Hematopoietic multipotent progenitor cell (in vitro differentiated cells): ENCODE results near the gene DNAH8. TPM values are rescaled to one million over a fixed set of nuclear protein-coding genes. Genes with fewer than 3 reads are reported as not detected.

Experiments used
- DNase-seq, 3 donors: peaks; one replicate each; pipeline ENCODE4 v3.0.0-alpha.2; 2011 to 2015; ENCODE audit warnings: low read depth in 2 of 3, low spot score in 2 of 3
- total RNA-seq: library from RNA; depleted of rRNA; stranded (reverse); fragments of >200 nt; gene quantifications from one replicate; pipeline ENCODE4 v1.2.3, GENCODE V29; 2012

The DNAH8 gene
- total RNA-seq, 1 donor = not detected

DNA sequence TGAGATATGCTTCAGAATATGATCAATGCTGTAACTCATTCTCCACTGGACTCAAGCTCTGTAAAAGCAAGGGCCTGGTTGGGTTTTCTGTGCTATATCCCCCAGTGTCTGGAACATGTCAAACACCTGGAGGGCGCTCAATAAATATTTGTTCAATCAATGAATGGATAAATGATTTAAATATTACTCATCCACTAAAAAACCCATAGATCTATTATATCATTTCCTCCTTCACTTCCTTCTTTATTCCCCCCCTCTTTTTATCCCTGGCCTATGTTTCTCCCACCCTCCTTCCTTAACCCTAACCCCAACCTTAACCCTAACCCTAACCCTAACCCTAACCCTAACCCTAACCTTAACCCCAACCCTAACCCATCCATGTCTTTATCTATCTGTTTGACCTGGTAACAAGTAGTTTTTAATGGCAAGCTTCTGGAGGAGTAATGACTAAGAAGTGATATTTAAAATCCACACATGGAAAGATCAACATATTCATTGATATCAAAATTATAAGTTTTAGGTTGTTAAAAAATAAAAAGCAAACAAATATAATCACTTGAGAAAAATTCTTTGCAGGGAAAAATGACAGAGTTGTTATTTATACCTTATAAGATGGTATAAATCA lies 229.7 kb downstream of the DNAH8 start:
- no peak for DNase-seq

DNA sequence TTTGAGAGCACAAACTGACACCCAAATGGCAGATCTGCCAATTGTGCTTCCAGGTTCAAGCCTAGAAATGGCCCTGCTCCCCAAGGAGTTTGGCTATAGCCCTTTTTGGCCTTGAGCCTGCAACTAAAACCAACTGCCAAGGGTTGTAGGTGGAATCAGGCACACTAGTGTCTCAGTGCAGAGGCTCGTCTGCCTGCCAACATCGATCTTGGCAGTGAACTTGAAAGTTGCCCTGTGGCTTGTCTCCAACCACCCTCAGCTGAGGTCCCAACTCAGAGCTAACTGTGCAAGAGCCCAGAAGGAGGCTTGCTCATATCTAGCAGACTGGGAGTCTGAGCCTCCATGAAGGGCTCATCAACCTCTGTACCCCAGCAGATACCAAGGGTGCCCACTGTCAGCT lies 240.8 kb downstream of the DNAH8 start:
- DNase-seq = no peak

DNA sequence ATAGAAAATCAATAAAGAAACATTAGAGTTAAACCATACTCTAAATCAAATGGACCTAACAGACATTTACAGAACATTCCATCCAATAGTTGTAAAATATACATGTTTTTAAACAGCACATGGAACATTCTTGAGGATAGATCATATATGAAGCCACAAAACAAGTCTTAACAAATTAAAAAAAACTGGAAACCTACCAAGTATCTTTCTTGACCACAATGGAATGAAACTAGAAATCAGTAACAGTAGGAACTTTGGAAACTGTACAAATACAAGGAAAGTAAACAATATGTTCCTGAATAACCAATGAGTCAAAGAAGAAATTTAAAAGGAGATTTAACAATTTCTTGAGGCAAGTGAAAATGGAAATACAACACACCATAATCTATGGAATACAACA lies 242.3 kb downstream of the DNAH8 start:
- DNase-seq = no peak

DNA sequence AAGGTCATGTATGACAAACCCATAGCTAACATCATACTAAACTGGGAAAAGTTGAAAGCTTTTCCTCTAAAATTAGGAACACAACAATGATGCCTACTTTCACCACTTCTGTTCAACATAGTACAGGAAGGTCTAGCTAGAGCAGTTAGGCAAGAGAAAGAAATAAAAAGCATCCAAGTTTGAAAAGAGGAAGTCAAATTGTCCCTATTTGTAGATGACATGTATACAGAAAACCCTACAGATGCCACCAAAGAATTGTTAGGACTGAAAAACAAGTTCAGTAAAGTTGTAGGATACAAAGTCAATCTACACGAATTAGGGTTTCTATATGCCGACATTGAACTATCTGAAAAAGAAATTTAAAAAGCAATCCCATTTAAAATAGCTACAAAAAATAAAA lies 244.0 kb downstream of the DNAH8 start:
- DNase-seq = peak in 1 of 3 donors; percentile 4

DNA sequence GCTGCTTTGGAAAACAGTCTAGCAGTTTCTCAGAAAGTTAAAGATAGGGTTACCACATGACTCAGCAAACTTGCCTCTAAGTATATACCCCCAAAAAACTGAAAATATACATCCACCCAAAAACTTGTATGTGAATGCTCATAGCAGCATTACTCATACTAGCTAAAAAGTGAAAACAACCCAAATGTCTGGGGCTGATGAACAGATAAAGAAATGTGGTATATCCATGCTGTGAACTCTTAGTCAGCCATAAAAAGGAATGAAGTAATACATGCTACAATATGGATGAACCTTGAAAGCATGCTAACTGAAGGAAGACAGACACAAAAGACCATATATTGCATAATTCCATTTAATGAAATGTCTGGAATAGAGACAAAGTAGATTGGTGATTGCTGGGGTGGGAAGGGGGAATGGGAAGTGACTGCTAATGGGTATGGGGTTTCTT lies 253.6 kb downstream of the DNAH8 start:
- DNase-seq = no peak

DNA sequence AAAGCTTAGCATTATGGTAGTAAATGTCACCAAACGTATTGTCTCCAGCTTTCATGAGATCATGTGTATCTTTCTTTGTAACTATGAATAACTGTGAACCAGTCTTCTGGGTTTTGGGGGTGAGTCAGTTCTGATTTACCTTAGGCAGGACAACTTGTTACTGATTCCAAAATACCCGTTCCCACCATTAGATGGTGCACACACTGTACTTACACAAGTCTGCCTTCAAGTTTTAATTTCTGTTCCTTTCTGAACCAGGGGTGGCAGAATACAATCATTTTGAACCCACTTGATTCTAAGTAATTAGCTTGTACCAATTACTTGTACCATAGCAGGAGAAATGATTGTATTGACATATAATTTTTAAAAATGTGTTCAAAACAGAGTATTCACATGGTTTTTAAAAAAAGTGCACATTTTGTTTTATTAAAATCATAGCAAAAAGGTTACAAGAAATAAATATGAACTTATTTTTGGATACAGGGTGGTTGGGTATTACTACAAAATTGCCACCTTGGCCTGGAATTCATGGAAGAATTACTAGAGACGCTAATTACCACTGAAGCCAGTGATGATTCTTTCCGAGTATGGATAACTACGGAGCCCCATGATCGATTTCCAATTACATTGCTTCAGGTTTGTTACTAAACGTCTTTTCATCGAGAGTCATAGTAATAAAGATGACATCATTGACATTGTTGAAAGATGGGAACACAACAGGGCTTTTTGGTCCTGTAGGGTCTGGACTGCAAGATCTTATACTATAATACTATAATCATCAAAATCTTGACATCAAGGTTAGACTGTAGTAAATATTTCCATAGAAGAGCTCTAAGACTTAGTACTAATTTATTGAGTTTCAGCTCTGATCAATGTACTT lies 258.3 kb downstream of the DNAH8 start:
- DNase-seq = peak in 2 of 3 donors; percentile 62 to 73

DNA sequence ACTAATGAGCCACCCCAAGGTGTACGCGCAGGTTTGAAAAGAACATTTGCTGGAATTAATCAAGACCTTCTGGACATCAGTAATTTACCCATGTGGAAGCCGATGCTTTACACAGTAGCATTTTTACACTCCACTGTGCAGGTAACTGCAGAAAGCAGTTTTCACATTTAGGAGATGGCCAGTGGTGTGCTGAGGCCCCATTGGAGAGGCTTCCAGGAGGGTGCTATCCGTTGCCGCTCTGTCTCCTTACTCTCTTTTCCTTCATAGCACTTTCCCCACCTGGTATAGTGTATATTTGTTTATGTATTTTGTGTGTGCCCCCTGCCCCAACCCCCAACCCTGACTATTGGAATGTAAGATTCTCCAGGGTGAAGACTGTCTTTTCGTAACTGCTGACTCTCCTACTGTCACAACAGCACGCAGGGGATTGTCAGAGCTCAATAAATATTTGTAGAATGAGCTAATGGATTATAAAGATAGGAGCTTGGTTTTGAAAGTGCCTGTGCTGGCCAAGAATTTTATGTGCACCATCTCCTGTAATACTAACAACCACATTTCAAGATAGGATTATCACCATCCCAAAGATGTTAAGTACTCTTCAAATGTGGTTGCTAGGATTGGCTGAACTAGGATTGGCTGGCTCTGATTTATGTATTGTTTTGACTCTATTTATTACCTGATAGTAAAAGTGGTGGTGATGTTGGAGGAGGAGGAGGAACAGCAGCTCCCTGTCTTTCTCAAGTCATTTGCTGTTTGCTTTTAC lies 259.5 kb downstream of the DNAH8 start:
- DNase-seq = no peak

DNA sequence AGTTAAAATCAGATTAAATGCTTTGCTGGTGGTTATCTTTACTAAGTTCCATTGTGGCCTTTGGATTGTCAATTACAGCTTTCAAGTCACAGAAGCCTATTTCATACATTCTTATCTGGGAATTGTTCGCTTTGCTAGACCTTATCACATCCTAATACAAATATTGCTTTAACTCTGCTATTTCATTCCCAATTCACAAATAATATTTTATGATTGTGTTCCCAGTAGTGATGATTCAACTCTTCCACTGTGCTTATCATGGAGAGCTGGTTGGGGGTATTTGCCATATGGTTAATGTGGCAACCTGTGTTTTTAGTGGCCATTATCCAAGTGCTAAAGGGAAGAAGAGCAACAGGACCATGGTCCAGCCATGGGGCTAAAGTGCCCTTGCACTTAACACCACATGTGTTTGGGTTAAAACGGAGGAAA lies 260.5 kb downstream of the DNAH8 start:
- no peak for DNase-seq

DNA sequence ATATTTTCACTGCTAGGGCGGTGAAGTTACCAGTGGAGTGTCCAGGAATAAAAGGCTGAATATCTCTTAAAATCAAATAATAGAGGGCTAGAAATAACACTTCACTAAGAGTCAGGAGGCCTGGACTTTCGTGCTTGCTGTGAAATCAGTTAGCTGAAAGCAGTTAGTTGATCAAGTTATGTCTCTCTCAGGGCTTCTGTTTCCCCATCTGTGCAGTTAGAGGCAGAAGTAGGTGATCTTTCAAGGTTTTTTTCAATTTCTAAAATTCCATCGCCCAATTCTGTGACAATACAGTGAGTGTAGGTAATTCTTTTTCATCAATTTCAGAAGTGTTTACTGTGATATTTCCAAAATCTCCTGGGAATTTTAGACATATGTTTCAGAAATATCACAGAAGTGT lies 260.9 kb downstream of the DNAH8 start:
- DNase-seq = no peak

DNA sequence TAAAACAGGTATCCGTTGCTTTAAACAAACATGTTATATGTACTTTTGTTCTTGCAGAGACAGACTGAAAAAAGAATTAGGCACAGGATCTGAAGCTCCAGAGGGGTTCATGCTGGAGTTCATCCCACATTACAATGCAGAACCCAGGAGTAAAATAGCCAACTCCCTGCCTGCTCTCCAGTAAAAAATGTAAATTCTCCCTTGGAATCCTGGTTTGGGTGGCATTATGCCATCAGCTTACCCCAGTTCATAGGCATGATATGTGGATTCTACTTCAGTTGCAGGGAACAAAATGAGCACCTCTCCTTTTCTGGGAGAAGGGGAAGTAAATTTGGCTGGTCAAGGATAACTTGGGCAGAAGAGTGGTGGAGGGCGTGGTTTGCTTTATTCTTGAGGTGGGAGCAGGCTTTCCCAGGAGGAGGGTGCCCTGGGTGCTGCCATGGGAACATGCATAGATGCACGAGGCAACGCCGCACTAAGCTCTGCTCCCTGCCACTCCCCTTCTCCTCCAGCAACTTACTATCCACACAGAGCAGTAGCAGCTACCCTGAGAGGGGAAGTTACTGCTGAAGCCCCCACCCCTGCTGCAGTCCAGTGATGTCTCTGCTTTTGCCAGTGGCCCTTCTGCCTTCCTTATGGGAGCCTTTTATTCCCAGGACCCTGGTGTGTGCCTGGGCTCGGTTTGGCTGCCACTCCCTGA lies 261.8 kb downstream of the DNAH8 start:
- DNase-seq = no peak

DNA sequence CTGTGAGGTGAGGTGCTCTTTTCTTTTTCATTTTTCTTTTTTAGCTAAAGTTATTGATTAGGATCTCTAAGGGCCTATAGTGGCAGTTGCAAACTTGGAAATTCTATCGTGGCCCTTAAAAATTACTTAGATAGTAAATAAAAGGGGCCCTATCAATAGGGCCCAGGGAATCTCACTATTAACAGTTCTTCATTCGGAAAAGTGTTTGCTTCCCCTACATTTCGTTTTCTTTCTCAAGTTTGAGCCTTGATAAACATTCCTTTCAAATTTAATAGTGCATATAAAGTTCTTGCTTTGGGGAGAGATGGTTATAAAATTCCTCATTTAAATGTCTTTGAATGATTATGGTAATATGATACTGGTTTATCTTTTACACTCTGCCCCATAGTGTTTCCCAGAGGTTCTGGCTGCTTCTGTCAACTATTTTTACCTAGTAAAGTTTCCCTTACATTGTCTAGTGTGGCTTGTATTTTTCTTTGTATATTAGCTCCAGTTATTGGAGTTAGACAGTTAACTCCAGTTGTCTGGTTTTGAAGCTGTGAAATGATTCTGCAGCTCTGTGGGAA lies 263.1 kb downstream of the DNAH8 start:
- no peak for DNase-seq

DNA sequence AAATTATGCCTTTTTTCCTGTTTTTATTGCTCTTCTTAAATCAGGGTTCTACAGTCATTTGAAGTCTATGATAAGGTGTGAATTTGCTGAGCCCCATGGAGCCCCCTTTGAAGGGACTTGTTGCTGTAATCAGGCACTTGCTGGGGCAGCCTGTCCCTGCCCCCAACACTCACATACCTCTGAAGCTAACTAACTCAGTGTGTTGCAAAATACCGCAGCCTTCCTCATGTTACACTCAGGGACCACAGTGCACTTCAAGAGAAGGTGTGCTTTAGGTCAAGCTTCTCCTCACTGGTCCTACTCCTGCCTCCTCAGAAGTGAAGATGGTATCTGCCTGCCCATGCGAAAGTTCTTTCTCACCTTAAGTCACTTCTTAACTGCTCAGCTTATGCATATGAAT lies 267.4 kb downstream of the DNAH8 start:
- no peak for DNase-seq

DNA sequence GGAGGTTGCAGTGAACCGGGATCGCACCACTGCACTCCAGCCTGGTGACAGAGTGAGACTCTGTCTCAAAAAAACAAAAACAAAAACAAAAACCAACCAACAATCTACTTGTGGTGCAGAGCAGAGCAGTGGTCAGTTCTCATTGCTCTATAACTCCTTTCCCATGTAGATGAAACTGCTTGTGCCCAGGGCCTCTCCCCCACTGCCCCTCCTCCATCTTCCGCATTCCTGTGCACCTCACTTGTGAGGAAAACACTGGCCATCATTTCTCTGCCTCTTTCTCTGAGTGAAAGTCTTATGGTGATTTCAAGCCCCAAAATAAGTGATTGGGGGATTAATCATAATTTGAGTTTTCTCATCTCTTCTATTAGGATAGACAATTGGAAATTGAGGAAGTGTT lies 269.6 kb downstream of the DNAH8 start:
- no peak for DNase-seq

DNA sequence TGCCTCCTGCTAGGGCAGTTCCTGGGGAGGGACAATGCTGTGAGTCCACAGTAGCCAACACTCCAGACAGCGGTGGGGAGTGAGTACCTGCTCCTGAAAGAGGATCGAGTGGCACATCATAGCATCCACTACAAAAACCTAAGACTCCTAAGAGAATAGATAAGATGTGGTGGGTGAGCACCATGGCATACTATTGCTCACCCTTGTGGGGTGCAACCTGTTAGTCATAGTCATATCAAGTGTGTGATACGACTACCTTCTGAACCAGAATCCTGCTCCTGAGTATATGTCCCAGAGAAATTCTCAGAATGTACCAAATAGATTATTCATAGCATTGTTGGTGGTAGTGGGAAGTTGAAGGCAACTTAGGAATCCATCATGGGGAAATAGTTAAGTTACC lies 270.7 kb downstream of the DNAH8 start:
- no peak for DNase-seq

DNA sequence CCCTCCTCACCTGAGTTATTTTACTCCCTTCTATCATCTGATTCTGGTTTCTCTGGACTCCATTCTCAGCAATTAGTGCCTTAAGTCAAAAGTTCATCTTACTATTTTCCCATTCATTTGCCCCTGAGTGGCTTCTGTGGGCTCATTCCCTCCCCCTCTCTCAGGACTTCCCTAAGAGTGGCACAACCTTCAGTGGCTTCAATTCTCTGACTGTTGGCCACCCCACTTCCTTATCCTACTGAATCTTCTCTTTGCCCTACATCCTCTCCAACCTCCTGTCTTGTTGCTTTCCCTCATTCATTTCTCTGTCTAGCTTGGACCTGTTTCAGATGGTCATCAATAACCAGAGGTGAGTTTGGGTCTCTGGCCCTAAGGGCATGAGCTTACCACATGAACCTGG lies 272.4 kb downstream of the DNAH8 start:
- DNase-seq = no peak

DNA sequence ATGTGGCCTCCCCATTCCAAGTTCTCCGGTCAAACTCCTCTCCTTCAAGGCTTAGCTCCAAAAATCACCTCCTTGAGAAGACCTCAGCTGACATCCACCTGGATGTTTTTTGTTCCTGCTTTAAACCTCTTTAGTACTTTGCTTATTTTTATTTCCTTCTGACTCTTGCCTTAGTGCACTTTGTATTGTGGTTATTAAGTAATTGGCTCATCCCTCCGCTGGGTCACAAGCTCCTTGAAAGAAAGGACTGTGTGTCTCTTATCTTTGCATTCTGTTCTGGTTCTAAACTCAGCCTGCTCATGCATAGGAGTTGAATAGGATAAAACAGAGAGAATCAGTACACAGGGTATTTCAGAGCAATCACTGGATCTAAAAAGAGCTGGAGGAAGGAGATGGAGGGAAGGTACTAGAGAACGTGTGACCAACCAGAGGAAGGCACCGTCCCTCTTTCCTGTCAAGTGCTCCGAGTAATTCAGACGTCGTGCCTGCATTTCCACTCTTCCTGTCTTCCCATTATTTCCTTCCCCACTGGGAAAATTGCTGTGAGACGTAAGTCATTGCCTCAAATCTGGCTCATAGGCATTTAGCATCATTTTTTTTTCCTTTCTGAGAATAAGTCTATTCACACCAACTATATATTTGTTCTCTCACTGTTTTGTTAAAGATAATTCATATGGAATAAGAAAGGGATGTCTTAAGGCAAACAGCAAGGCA lies 273.8 kb downstream of the DNAH8 start:
- no peak for DNase-seq

DNA sequence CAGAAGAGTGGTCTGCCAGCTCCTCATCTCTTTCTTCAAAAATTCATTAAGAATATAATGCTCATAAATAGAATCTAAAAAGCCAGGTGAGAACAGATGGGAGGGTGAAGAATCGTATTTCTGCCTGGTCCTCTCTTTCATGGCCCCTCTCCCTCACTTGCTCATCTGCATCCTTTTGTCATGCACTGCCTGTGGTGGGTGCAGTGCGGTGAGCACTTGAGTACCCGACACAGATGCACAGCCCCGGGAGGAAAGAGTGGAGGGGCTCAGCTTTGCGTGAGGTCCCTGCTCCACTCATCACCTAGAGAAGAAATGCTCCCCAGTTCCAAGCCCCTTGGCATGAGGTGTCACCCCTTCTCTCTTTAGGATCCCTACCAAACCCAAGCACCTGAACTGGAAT lies 275.4 kb downstream of the DNAH8 start:
- no peak for DNase-seq

DNA sequence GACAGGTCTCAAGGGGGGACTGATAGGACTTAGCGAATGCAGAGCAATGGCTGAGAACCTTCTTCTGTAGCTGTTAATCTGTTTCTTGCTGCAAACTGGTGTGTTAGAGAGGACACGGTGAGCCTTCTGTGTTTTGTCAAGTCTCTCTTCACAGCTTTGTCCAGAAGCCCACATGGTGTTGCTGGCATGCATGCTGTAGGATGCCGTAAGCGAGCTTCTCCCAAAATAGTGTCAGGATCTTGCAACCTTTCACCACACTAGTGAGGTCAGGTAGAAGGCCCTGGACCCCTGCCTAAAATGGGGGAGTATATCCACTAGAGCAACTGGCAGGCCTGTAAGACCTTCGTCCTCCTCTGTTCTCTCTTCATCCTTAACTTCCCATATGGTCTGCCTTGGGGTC lies 281.6 kb downstream of the DNAH8 start:
- no peak for DNase-seq

DNA sequence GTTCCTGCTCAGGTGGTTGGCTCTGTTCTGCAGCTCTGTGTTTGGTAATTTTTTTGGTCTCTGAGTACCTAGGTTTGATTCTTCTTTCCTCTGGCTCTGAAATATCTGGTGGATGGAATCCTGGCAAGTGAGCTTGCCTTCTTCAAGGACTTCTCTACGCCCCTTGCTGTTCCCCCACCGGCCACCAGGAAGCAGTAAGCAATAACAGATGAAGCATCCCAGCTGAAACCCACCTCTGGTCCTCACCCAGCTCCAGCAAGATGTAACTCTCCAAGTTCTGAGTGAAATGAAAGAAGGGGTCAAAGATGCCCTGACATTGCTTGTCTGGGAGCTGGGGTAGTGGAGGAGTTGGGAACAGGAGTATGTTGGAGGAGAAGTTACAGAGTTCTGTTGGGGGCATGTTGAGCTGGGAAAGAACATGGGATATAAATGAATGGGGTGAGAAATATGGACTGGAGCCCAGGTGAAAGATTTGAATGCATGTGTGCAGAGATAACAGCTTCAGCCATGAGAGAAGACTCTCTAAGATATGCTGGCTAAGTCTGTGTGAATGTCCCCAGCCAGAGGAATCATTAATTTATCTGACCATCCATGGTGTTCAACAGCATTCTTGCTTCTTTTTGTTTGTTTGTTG lies 282.1 kb downstream of the DNAH8 start:
- peak in 2 of 3 donors; percentile 42 to 74 for DNase-seq
